KMS-11 (cell line): ENCODE data around the gene MAML2.

Source experiments
- H2AFZ ChIP-seq: fragments of 200-600 bp; sonication (generic); 2 replicates; pipeline ENCODE4 v1.6.1; 2016; ENCODE audit warnings: antibody characterized with exemption, mixed run types, low read depth
- H3K27ac ChIP-seq: fragments of 200-600 bp; sonication (generic); 2 replicates; pipeline ENCODE4 v1.6.1; 2016; ENCODE audit warnings: mild to moderate bottlenecking, mixed run types
- H3K27me3 ChIP-seq: fragments of 200-600 bp; sonication (generic); 2 replicates; pipeline ENCODE4 v1.6.1; 2017; ENCODE audit warnings: mild to moderate bottlenecking, low read depth, mixed run types, moderate library complexity; ENCODE audit not compliant: insufficient read depth
- H3K36me3 ChIP-seq: fragments of 200-600 bp; sonication (generic); 2 replicates; pipeline ENCODE4 v1.6.1; 2017; ENCODE audit warnings: mild to moderate bottlenecking, mixed run types; ENCODE audit not compliant: insufficient read depth
- H3K4me1 ChIP-seq: fragments of 200-600 bp; sonication (generic); 2 replicates; pipeline ENCODE4 v1.6.1; 2016; ENCODE audit warnings: mild to moderate bottlenecking, low read depth, mixed run types; ENCODE audit not compliant: poor library complexity, severe bottlenecking
- H3K4me2 ChIP-seq: fragments of 200-600 bp; sonication (generic); 2 replicates; pipeline ENCODE4 v1.7.0; 2016; ENCODE audit warnings: mild to moderate bottlenecking, mixed run types
- H3K4me3 ChIP-seq: fragments of 200-600 bp; sonication (generic); IDR thresholded peaks from 2 replicates; pipeline ENCODE4 v1.6.1; 2017; ENCODE audit warnings: low read depth, low read length, mixed read lengths; ENCODE audit not compliant: insufficient read depth
- H3K79me2 ChIP-seq: fragments of 200-600 bp; sonication (generic); 2 replicates; pipeline ENCODE4 v1.6.1; 2016; ENCODE audit warnings: low read depth, mixed run types; ENCODE audit not compliant: insufficient read depth
- H3K9ac ChIP-seq: fragments of 200-600 bp; sonication (generic); 2 replicates; pipeline ENCODE4 v1.6.1; 2016; ENCODE audit warnings: mild to moderate bottlenecking, mixed run types
- H4K20me1 ChIP-seq: fragments of 200-600 bp; sonication (generic); 2 replicates; pipeline ENCODE4 v1.6.1; 2016; ENCODE audit warnings: mild to moderate bottlenecking, mixed run types; ENCODE audit not compliant: insufficient read depth
- CTCF ChIP-seq: fragments of 200-600 bp; sonication (generic); conservative IDR thresholded peaks from 2 replicates; pipeline ENCODE4 v1.6.1; 2017; ENCODE audit warnings: low read depth, mild to moderate bottlenecking, antibody characterized with exemption, low read length, moderate library complexity, mixed read lengths

The MAML2 gene

GRCh38 chr11:96278039-96278897 is 64.7 kb downstream of the MAML2 start:
- H3K4me3 ChIP-seq, result no peak overlapping the region
- H3K4me2 ChIP-seq, result no peak overlapping the region
- TF ChIP-seq CTCF, result no peak
- H3K36me3 ChIP-seq, result no peaks in the 10 kb centered on the region
- H3K27ac ChIP-seq, result no peak overlapping the region
- no peaks in the 10 kb centered on the region for H3K4me1 ChIP-seq
- H2AFZ ChIP-seq, result no peak overlapping the region
- no peaks in the 10 kb centered on the region for H3K79me2 ChIP-seq
- H3K27me3 ChIP-seq, result no peaks in the 10 kb centered on the region
- no peaks in the 10 kb centered on the region for H4K20me1 ChIP-seq
- H3K9ac ChIP-seq, result no peak overlapping the region

GRCh38 chr11:96277696-96278038 is 65.3 kb downstream of the MAML2 start:
- Histone ChIP-seq H3K27me3 (no peaks in the 10 kb centered on the region), H2AFZ (no peak overlapping the region), H3K4me1 (no peaks in the 10 kb centered on the region), H3K4me3 (no peak overlapping the region), H4K20me1 (no peaks in the 10 kb centered on the region), H3K27ac (no peak overlapping the region), H3K36me3 (no peaks in the 10 kb centered on the region), H3K4me2 (no peak overlapping the region), H3K9ac (no peak overlapping the region), H3K79me2 (no peaks in the 10 kb centered on the region)
- no peak for TF ChIP-seq CTCF

GRCh38 chr11:96276836-96277235 is 66.2 kb downstream of the MAML2 start:
- Histone ChIP-seq H4K20me1 (no peaks in the 10 kb centered on the region), H3K4me2 (no peak overlapping the region), H3K4me1 (no peaks in the 10 kb centered on the region), H2AFZ (no peak overlapping the region), H3K9ac (no peak overlapping the region), H3K79me2 (no peaks in the 10 kb centered on the region), H3K27me3 (no peaks in the 10 kb centered on the region), H3K4me3 (no peak overlapping the region), H3K36me3 (no peaks in the 10 kb centered on the region), H3K27ac (no peak overlapping the region)
- no peak for TF ChIP-seq CTCF

GRCh38 chr11:96275801-96276594 is 67.0 kb downstream of the MAML2 start:
- Histone ChIP-seq H3K79me2 (no peaks in the 10 kb centered on the region), H3K36me3 (no peaks in the 10 kb centered on the region), H3K27me3 (no peaks in the 10 kb centered on the region), H3K9ac (no peak overlapping the region), H4K20me1 (no peaks in the 10 kb centered on the region), H3K4me1 (no peaks in the 10 kb centered on the region), H3K27ac (no peak overlapping the region), H2AFZ (no peak overlapping the region), H3K4me2 (no peak overlapping the region), H3K4me3 (no peak overlapping the region)
- TF ChIP-seq CTCF, result no peak
